Stimulated activated CD8-positive, alpha-beta memory T cell treated with anti-CD3 and anti-CD28 coated beads, Interleukin-4, amount 100 ng/mL, for 4 hours (primary cell): Measurements from ENCODE around the gene SLC39A11.
"Not testable (repeated sequence)": the region's sequence is repeated elsewhere in the genome, so short reads cannot be mapped to it uniquely, and the experiment has no call there.

Experiments used
- DNase-seq, 2 donors: peaks; one replicate each; pipeline ENCODE4 v3.0.0-alpha.2; 2020; ENCODE audit warnings: low read depth in 2 of 2, low spot score in 1 of 2

SLC39A11 gene

DNA sequence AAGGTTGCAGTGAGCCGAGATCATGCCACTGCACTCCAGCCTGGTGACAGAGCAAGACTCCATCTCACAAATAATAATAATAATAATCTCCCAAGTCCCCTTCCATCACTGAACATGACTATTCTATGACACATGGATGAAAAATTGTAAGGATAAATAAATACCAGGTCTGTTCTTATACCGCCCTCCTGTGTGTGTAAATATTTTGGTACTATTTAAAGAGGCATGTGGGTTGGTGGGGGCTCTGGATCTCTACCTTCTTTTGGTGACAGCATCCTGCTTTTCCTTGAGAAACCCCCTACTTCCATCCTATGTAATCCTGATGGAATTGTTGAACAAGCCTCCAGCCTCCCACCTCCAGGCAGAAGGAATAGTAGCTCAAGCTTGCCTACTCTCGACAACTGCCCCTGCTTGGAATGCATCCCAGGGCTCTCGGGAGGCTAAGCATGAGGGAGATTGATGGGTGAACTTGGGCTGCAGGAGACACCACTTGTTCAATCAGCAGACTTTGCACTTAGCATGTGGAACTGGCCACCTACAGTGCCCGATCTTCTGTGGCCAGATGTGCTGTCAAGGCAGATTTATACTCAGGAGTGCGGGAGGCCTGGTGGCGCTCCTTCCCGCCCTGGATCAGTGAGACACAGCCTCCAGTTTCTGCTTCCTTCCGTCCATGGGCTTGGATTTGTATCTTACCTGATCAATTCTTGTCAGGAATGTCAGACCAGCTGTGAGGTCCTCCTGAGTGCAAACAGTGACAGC is 287.4 kb downstream of the SLC39A11 start:
- DNase-seq, result no peak

DNA sequence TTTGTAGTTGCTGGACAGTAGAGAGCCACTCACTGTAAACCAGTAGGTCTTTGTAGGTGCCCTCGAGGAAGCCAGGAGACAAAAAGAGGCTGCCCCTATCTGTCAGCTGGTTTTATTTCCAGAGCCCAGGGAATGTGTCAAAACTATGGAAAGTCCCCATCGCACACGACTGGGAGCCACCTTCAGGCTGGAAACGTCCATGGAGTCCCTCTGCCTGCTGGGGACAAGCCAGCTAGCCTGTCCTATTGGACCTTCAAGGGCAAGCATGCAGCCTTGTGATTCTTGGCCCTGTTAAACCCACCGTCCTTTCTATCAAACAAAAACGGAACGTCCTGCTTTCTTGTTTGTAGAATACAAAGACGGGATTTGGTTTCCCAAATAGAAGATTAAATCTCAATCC is 289.8 kb downstream of the SLC39A11 start:
- DNase-seq, result no peak

DNA sequence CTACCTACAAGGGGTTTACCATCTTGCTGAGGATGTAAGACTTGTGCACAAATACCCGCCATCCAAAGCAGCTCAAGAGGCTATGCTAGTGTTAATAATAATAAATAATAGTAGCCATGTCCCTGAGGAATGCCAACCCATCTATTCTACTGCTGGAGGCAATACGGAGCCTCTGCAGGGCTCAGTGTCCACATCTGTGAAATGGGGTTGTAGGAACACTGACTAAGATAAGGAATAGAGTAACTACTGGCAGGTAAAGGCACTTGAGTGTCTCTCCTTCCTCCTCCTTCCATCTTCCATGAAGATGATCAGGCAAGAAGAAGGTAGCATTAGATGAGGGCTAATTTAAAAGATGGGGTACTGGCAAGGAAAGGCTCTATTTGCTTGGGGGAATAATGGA is 295.3 kb downstream of the SLC39A11 start:
- no peak for DNase-seq

DNA sequence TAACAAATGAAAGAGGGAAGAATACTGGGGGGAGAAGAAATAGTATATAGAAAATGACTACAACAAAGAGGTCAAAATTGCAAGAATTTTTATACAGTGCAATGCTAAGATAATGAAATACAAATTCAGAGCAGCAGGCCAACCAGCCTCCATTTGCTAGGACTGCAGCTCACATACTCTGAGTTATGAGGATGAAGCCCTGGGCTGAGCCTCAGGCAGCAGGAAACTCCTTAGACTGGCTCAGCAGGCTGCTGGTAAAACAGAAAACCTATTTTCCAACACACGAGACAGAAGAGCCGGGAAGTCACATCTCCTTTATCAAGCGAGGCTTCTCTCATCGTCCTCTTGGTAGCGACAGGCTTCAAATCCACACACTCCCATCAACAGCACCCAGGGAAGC is 296.5 kb downstream of the SLC39A11 start:
- no peak for DNase-seq

DNA sequence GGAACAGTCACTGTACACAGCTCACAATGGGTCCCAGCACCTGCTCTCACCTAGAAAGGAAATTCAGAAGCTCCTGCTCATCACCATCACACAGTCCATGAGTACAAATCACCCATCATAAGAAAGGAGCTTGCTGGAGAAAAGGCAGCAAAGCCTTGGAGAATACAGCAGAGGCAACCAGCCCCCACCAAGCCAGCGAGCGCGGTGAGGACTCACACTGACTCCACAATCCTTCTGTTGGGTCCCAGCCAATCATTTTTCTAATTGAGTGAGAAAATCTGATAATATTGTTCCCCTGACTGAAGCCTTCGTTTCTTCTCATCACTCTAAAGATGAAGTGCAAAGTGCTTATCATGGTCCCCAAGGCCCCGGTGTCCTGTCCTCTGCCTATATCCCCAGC is 298.3 kb downstream of the SLC39A11 start:
- no peak for DNase-seq

DNA sequence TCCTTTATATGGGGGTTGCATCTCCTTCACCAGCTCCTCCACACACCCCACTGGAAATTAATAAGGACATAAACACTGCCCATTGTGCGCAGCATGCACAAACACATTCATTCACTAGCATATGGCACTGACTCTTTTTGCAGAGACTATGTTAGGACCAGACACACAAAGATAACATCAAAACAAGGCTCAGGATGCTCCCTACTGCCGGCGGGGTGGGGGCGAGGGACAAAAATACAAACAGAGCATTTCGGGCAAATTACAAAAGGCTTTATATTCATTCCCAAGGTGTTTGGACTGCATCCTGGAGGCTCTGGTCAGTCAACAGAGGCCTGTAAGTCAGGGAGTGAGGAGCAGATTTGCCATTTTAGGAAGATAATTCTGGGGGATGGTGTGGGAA is 299.7 kb downstream of the SLC39A11 start:
- no peak for DNase-seq

DNA sequence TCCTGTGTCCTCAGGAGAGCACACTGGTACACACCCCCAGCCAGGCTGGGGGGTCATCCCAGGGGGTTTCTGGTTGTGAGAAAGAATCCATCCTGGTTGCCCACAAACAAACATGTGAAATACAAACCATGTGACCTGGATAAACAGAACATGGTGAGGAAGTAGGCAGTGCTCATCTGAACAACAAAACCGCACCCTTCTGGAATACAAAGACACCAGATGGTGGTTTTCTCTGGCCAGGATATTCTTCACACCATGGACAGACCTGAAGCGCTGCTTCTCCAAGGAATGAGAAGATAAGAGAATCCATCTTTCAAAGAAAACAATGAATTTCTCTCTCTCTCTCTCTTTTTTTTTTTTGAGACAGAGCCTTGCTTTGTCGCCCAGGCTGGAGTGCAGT is 302.3 kb downstream of the SLC39A11 start:
- DNase-seq, result no peak

DNA sequence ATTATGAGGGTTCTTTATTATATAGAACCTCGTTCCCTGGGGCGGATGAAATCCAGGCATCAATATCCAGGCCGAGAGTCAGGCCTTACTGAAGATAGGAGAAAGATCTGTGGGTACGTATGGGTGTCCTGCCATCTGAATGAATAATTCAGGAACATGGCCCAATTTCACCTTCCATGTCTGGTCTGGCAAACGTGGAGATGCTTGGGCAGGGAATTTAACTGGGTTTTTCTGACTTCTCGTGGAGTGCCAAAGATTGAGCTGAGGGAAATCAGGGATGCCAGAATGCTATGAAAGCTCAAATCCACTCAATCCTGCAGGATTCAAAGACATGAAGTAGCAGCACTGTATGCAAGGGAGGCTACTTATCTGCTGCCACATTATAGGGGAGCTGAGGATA is 302.8 kb downstream of the SLC39A11 start:
- DNase-seq, result no peak

DNA sequence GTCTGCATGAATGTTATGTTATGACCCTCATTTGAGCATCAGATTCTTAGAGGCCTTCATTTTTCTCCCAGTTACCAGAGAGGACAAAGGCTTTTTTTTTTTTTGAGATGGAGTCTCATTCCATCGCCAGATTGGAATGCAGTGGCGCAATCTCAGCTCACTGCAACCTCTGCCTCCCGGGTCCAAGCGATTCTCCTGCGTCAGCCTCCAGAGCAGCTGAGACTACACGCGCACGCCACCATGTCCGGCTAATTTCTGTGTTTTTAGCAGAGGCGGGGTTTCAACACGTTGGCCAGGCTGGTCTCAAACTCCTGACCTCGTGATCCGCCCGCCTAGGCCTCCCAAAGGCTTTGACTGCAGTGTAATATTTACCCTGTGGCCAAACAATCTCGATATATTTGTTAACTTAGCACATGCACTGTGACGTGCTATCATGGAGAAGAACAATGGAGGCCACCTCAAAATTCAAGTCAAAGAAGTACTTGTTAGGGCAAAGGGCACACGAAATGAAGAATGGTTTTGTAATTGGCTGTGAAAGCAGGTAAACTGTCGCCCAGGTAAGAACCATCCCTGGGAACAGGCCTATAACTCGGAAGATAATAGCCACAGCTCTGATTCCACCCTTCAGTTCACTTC is 303.4 kb downstream of the SLC39A11 start:
- no peak for DNase-seq

DNA sequence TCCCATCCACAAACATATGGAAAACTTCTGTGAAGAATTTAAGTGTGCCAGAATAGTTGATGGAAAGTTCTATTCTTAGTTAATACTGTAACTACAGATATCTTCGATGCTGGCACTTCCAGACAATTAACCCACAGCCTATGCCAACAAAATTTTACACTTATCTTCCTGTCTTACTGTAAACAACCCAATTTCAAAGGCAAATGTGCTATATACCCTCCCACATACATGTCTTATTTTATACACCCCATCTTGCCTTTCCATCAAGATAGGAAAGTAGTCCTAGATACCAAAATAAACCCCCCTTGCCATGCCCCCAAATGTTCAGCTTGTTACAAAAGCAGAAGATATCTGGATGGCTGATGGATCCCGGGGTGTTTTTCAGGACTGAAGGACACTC is 306.3 kb downstream of the SLC39A11 start:
- no peak for DNase-seq

DNA sequence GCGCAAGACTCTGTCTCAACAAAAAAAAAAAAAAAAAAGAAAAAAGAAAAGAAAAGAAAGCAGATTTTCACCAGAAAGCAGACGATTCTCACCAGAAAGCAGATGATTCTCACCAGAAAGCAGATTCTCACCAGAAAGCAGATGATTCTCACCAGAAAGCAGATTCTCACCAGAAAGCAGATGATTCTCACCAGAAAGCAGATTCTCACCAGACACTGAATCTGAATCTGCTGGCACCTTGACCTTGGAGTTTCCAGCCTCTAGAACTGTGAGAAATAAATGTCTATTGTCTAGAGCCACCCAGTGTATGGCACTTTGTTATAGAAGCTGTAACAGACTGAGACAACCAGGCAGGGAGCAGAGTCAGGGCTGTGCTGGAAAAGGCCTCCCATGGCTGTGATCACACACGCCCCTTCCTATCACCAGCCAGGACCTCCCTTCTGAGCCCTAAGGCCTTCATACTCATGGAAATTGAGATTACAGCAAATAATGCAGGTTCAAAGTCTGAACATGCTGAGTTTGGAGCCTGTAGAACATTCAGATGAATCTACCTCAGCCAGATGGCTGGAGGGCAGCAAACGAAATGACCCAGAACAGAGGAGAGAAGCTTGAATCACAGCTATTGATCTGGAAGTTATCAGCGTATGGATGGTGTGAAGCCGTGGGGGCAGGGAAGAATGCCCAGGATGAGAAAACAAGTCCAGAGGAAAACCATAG is 309.3 kb downstream of the SLC39A11 start:
- DNase-seq, result no peak

DNA sequence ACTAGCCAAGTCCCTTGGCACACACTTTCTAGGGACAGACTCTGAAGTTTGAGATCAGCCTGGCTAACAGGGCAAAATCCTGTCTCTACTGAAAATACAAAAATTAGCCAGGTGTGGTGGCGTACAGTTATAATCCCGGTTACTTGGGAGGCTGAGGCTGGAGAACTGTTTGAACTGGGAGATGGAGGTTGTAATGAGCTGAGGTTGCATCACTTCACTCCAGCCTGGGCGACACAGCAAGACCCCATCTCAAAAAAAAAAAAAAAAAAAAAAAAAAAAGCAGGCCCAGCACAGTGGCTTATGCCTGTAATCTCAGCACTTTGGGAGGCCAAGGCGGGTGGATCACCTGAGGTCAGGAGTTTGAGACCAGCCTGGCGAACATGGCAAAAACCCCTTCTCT is 310.1 kb downstream of the SLC39A11 start:
- DNase-seq, result not testable (repeated sequence)

DNA sequence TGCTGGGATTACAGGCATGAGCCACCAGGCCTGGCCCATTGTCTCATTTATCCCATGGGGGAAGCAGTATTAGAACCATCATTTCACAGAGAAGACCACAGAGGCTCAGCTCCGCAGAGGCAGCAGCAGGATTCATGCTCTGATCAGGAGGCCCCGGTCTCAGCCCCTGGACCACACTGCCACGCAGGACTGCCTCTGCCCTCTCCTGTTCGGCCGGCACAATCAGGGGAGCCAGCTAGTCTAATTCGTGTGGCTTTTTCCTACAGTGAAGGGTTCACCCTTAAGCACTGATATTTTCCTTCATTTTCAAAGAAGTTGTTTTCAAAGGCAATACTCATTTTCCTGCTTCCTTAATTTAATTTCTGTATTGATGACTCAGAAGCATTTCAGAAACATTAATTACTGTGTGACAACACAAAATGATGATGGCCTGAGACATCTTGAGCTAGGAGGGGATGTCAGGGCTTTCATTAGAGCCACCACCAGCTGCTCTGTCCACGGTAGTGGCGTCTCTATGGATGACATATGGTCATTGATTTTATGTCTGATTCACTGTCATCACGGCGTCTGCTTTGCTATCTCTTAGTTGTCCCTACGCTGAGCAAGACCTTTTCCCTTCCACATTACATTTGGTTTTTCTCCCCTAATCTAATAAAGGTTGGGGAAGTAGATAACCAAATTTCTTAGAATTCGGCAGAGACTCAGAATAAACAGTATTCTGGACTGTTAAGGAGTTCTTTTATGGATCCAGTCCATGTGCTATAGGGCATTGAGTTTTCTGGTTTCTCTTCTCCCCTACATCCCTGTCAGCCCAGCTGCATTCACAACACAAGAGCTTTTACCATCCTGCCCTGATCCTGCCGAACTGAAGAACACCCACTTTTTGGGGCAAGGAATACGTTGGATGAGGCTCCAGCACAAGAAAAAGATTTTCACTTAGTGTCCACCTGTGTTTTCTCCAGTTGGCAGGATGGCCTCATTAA is 314.0 kb downstream of the SLC39A11 start:
- no peak for DNase-seq

DNA sequence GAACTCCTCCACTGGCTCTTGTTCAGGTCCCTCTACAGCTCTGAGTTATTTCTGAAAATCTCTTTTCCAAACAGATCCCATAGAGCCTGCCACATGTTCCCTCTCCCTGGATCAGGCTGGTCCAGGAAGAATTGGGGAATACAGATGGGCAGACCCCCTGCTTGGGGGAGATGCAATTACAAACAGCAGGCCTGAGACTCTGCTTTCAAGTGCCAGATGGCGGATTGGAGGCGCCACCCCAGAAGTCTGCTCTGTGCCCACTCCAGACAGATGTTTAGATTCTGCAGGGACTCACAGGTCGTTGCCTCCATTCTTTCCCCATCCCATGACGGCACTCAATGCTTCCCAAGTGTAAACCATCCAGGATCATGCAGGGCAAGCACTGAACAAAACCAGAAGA is 316.6 kb downstream of the SLC39A11 start:
- DNase-seq, result no peak

DNA sequence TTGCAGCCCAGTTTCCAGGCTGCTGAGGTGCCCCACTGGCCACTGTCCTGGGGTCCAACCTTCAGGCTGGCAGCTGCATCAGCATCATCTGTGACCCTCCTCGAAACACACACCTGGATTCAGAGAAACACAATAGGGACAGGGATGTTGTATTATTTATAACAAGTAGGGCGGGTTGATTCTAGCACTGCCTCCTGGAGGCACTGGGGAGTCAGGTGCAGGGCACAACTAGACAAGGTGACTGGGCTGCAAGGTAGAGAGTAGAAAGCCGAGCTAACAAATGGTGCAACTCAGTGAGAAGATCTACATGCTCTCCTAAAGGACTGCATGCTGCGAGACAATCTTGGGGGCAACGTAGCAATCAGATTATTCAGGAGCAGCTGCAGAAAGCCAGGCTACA is 317.3 kb downstream of the SLC39A11 start:
- no peak for DNase-seq

DNA sequence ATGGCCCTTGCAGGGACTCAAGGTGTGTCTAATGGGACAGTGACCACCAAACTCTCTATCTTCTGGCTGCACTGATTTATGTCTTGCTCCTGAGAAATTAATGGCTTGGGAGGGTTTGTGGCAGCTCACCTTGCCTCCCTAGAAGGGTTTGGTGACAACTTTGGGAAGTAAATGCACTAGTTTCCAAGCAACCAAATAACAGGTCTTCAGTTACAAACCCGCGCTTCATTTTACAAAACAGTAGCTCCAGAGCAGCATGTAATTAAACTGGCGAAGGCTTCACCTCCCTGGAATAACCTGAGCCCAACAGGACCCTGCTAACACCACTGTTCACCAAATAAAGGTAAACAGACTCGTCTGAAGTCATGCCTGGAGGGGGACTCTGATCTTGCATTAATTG is 318.3 kb downstream of the SLC39A11 start:
- DNase-seq, result no peak

DNA sequence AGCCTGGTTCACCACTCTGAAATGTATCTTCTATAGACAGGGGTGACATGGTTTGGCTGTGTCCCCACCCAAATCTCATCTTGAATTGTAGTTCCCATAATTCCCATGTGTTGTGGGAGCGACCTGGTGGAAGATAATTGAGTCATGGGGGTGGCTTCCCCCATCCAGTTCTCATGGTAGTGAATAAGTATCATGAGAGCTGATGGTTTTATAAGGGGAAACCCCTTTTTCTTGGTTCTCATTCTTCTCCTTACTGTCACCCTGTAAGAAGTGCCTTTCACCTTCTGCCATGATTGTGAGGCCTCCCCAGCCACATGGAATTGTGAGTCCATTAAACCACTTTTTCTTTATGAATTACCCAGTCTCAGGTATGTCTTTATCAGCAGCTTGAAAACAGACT is 319.3 kb downstream of the SLC39A11 start:
- DNase-seq, result not testable (repeated sequence)

DNA sequence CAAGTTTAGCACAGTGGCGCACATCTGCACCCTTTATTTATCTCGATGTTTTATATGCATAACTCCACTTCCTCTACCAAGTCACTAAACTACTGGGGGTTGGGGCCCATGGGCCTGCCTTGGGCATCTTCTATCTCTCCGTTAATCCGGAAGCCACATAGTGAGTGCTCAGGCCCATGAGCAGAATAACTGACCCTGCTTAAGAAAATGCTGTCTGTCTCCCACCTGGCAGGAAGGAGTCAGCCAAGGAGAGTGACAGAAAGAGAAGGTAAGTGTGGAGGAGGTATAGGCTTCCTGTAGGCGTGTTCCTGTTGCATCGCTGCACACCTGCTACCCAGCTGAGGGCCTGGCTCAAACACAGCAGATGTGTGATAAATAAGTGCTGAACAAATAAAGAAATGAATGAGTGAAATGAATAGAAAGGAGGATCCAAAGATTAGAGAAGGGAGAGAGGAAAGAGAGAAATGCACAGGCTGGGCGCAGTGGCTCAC is 320.1 kb downstream of the SLC39A11 start:
- no peak for DNase-seq

DNA sequence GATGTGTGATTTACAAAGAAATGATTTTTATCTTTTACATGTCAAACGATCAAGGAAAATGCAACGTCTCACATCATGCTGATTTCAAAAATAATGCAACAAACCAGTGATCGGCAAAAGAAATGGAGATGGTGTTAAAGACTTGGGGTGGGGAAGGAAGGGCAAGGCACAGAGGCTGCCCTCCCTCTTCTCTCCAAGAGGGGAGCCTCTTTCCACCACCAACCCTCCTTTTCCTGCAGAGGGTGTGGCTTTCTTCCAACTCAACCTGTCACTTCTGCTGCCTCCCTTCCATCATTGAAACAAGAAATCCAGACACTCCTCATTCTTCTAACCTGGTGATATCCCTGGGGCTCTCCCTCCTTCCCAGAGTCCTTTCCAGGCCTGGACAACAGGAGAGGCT is 320.8 kb downstream of the SLC39A11 start:
- DNase-seq, result no peak

DNA sequence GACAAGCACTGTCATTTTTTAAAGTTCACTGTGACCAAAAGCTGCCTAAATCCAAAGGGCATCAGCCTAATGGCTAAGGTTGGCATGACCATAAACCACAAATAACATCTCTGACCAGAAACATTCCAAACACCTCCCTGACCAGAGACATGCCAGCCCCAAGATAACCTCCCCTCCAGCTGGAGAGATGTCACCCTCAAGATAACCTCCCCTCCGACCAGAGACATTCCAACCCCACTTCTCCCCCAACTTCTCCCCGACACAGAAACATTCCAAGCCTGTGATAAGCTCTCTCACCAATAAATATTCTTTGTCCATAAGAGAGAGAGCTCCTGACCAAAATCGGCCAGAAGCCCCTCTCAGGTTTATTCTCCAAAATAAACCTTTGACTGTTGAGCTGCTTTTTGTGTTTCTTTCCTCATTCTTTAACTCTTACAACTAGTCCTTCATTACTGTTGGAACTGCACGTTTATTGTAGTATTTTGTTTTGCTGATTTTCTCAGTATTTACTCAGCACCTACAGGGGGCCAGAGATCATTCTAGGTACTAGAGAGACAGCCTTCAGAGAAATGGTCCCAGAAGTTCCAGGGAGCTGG is 325.6 kb downstream of the SLC39A11 start:
- no peak for DNase-seq
